ENCODE data around the gene GRIK1.

Gene GRIK1

GRCh38 chr21:29719521-29719920, 220.3 kb downstream of the GRIK1 start:
- H3K36me3 ChIP-seq (ENCODE audit: control insufficient read depth, insufficient read depth, low read length): no peaks in the 10 kb centered on the region
- no peaks in the 10 kb centered on the region for H3K27me3 ChIP-seq (replicated peaks; ENCODE audit: control insufficient read depth, insufficient read depth, low read length)
- H3K4me3 ChIP-seq (replicated peaks; ENCODE audit: low read depth, low read length): no peak overlapping the region
- TF ChIP-seq, protein P1, sequence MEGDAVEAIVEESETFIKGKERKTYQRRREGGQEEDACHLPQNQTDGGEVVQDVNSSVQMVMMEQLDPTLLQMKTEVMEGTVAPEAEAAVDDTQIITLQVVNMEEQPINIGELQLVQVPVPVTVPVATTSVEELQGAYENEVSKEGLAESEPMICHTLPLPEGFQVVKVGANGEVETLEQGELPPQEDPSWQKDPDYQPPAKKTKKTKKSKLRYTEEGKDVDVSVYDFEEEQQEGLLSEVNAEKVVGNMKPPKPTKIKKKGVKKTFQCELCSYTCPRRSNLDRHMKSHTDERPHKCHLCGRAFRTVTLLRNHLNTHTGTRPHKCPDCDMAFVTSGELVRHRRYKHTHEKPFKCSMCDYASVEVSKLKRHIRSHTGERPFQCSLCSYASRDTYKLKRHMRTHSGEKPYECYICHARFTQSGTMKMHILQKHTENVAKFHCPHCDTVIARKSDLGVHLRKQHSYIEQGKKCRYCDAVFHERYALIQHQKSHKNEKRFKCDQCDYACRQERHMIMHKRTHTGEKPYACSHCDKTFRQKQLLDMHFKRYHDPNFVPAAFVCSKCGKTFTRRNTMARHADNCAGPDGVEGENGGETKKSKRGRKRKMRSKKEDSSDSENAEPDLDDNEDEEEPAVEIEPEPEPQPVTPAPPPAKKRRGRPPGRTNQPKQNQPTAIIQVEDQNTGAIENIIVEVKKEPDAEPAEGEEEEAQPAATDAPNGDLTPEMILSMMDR (IDR thresholded peaks at IDR 0.05; ENCODE audit: insufficient read depth, low read length, poor library complexity, severe bottlenecking): no peak
- DNase-seq (ENCODE audit: extremely low read depth, insufficient read length): no peak

DNA sequence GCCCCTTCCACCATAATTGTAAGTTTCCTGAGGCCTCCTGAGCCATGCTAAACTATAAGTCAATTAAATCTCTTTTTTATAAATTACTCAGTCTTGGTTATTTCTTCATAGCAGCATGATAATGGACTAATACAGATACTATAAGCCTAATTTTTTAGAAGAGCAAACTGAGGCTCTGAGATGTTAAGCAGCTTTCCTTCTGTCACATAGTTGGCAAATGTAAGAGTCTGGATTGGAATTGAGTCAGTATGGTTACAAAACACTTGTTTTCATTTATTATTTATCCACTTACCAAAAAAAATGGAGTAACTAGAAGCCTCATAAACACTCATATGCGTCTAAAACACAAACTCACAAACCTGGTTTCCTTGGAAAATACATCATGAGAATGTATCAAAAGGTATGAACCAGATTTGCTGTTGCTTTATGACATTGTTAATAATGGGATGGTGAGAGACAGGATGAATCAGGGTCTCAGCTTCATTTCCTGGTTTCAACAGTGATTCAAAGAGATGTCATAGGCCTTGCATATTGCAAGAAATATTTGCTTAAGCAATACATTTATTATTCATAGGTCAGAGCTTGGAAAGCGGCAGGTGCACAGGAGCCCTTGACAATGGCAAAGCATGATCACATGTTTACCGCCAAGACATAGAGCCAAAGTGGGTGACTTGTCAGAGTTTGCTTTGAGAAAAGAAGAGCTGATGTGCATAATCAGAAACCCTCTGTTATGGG, 221.5 kb downstream of the GRIK1 start:
- DNase-seq (ENCODE audit: extremely low read depth, insufficient read length): no peak

DNA sequence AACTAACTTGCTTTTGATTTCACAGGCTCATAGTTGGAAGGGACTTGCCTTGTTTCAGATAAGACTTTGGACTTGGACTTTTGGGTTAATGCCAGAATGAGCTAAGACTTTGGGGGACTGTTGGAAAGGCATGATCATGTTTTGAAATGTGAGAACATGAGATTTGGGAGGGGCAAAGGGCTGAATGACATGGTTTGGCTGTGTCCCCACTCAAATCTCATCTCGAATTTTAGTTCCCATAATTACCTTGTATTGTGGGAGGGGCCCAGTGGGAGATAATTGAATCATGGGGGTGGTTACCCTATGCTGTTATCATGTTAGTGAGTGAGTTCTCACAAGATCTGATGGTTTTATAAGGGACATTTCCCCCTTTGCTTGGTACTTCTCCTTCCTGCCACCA, 222.1 kb downstream of the GRIK1 start:
- DNase-seq (ENCODE audit: extremely low read depth, insufficient read length): no peak
- Histone ChIP-seq H3K27me3 (replicated peaks; ENCODE audit: control insufficient read depth, insufficient read depth, low read length) (no peaks in the 10 kb centered on the region), H3K4me3 (replicated peaks; ENCODE audit: low read depth, low read length) (no peak overlapping the region), H3K36me3 (ENCODE audit: control insufficient read depth, insufficient read depth, low read length) (no peaks in the 10 kb centered on the region)
- TF ChIP-seq, protein P1 (IDR thresholded peaks at IDR 0.05; ENCODE audit: insufficient read depth, low read length, poor library complexity, severe bottlenecking): no peak

More for the DNA sequence above, 221.5 kb downstream of the GRIK1 start:
- TF ChIP-seq, protein P1 (IDR thresholded peaks at IDR 0.05; ENCODE audit: insufficient read depth, low read length, poor library complexity, severe bottlenecking): no peak
- Histone ChIP-seq H3K36me3 (ENCODE audit: control insufficient read depth, insufficient read depth, low read length) (no peaks in the 10 kb centered on the region), H3K4me3 (replicated peaks; ENCODE audit: low read depth, low read length) (no peak overlapping the region), H3K27me3 (replicated peaks; ENCODE audit: control insufficient read depth, insufficient read depth, low read length) (no peaks in the 10 kb centered on the region)

- no peak for DNase-seq (ENCODE audit: extremely low read depth, insufficient read length)
- TF ChIP-seq, protein P1 (IDR thresholded peaks at IDR 0.05; ENCODE audit: insufficient read depth, low read length, poor library complexity, severe bottlenecking): no peak
- no peak overlapping the region for H3K4me3 ChIP-seq (replicated peaks; ENCODE audit: low read depth, low read length)
- no peaks in the 10 kb centered on the region for H3K27me3 ChIP-seq (replicated peaks; ENCODE audit: control insufficient read depth, insufficient read depth, low read length)
- no peaks in the 10 kb centered on the region for H3K36me3 ChIP-seq (ENCODE audit: control insufficient read depth, insufficient read depth, low read length)
Measured at GRCh38 chr21:29716753-29717152, 223.0 kb downstream of the GRIK1 start.

DNA sequence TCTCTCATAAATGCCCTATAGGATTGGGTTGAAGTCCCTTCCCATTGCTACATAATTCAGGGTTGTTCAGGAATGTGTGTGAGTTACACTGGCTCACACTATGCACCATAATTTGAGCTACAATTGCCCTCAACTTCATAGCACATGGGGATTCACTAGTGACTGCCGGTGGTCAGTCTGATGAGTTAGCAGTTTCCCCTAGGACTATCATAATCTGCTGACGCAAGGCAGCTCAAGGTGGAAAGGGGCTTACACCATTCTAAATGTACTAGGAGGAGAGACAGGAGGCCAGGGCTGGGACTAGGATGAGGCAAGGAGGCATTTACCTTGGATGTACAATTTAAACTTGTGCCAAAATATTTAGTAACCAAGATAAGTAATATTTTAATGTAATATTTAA, 224.7 kb downstream of the GRIK1 start:
- Histone ChIP-seq H3K36me3 (ENCODE audit: control insufficient read depth, insufficient read depth, low read length) (no peaks in the 10 kb centered on the region), H3K27me3 (replicated peaks; ENCODE audit: control insufficient read depth, insufficient read depth, low read length) (no peaks in the 10 kb centered on the region), H3K4me3 (replicated peaks; ENCODE audit: low read depth, low read length) (no peak overlapping the region)
- no peak for DNase-seq (ENCODE audit: extremely low read depth, insufficient read length)
- TF ChIP-seq, protein P1 (IDR thresholded peaks at IDR 0.05; ENCODE audit: insufficient read depth, low read length, poor library complexity, severe bottlenecking): no peak
